Thyroid gland (tissue), 4 donors: ENCODE measurements around the gene EVC.

Experiments
- POLR2A ChIP-seq, 2 donors: fragments of 450-650 bp; IDR thresholded peaks; one replicate each; pipeline ENCODE4 v1.6.1; 2017; ENCODE audit warnings: antibody characterized with exemption in 2 of 2, mild to moderate bottlenecking in 2 of 2, moderate library complexity in 1 of 2
- TF ChIP-seq, protein P1 (sequence below), 6 experiments: fragments of 200-600 bp in 3 of 6; fragments of 450-650 bp in 3 of 6; sonication (generic) in 3 of 6; IDR thresholded peaks; one replicate each; pipeline ENCODE4 v1.5.1; 2016 to 2019; ENCODE audit warnings: antibody characterized with exemption in 6 of 6, mild to moderate bottlenecking in 2 of 6, inconsistent platforms in 1 of 6, moderate library complexity in 1 of 6

DNA sequence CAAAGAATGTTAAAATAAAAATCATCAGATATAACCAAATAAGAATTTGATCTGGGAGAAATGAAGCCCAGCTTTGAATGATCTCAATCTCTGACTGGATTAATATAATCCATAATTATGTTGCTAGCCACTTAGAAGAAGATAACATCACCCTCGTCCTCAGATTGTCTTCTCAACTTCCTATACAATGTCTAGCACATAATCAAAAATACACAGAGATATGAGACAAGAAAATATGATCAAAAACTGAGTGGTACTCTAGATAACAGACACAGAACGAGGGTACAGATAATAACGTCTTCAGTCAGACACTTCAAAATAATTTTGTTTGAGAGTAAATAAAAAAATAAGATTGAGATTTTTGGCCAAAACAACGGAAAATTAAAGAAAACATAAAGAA lies 49.8 kb upstream of the EVC start:
- TF ChIP-seq, protein P1, sequence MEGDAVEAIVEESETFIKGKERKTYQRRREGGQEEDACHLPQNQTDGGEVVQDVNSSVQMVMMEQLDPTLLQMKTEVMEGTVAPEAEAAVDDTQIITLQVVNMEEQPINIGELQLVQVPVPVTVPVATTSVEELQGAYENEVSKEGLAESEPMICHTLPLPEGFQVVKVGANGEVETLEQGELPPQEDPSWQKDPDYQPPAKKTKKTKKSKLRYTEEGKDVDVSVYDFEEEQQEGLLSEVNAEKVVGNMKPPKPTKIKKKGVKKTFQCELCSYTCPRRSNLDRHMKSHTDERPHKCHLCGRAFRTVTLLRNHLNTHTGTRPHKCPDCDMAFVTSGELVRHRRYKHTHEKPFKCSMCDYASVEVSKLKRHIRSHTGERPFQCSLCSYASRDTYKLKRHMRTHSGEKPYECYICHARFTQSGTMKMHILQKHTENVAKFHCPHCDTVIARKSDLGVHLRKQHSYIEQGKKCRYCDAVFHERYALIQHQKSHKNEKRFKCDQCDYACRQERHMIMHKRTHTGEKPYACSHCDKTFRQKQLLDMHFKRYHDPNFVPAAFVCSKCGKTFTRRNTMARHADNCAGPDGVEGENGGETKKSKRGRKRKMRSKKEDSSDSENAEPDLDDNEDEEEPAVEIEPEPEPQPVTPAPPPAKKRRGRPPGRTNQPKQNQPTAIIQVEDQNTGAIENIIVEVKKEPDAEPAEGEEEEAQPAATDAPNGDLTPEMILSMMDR (IDR thresholded peaks at IDR 0.05), result no peak
- TF ChIP-seq POLR2A (IDR thresholded peaks at IDR 0.05), result no peak
